ENCODE data around the gene BACH2. TPM values are rescaled to one million over a fixed set of nuclear protein-coding genes. Genes with fewer than 3 reads are reported as not detected.
"Not testable (repeated sequence)": the region's sequence is repeated elsewhere in the genome, so short reads cannot be mapped to it uniquely, and the experiment has no call there.

The BACH2 gene
- 1.7 and 3.7 TPM in 2 replicates for polyA plus RNA-seq (2014; cell fraction: cytosol; rRNA removed)
- polyA plus RNA-seq (2014; cell fraction: nucleus; rRNA removed), result 0.84 and 1.5 TPM in 2 replicates

- peak; percentile 84 for DNase-seq (ENCODE audit: low spot score)
Observed at GRCh38 chr6:90296341-90297114, at the start of gene BACH2. Gene BACH2 (minus strand): TSS chr6:90296843. CDS start chr6:90008844, 287,999 bp downstream.

- DNase-seq (ENCODE audit: low spot score), result no peak
Observed at GRCh38 chr6:90343576-90343975, 46.9 kb upstream of the BACH2 start.

- DNase-seq (ENCODE audit: low spot score), result no peak
Observed at GRCh38 chr6:90338409-90338808, 41.8 kb upstream of the BACH2 start.

GRCh38 chr6:90336388-90336947 is 39.8 kb upstream of the BACH2 start:
- DNase-seq (ENCODE audit: low spot score), result no peak

GRCh38 chr6:90333928-90334327 is 37.3 kb upstream of the BACH2 start:
- no peak for DNase-seq (ENCODE audit: low spot score)

GRCh38 chr6:90332978-90333543 is 36.4 kb upstream of the BACH2 start:
- DNase-seq (ENCODE audit: low spot score), result not testable (repeated sequence)

- peak; percentile 37 for DNase-seq (ENCODE audit: low spot score)
Observed at GRCh38 chr6:90329386-90330077, 32.9 kb upstream of the BACH2 start.

- DNase-seq (ENCODE audit: low spot score), result no peak
Observed at GRCh38 chr6:90328004-90328403, 31.4 kb upstream of the BACH2 start.

GRCh38 chr6:90326404-90327057 is 29.9 kb upstream of the BACH2 start:
- no peak for DNase-seq (ENCODE audit: low spot score)

GRCh38 chr6:90323706-90324105 is 27.1 kb upstream of the BACH2 start:
- no peak for DNase-seq (ENCODE audit: low spot score)

- DNase-seq (ENCODE audit: low spot score), result no peak
Observed at GRCh38 chr6:90322976-90323474, 26.4 kb upstream of the BACH2 start.

- no peak for DNase-seq (ENCODE audit: low spot score)
Observed at GRCh38 chr6:90319979-90320685, 23.5 kb upstream of the BACH2 start.

GRCh38 chr6:90319044-90319443 is 22.4 kb upstream of the BACH2 start:
- no peak for DNase-seq (ENCODE audit: low spot score)

- DNase-seq (ENCODE audit: low spot score), result no peak
Observed at GRCh38 chr6:90315986-90316385, 19.3 kb upstream of the BACH2 start.

- DNase-seq (ENCODE audit: low spot score), result no peak
Observed at GRCh38 chr6:90315354-90315950, 18.8 kb upstream of the BACH2 start.

GRCh38 chr6:90314514-90314913 is 17.9 kb upstream of the BACH2 start:
- DNase-seq (ENCODE audit: low spot score), result no peak

- no peak for DNase-seq (ENCODE audit: low spot score)
Observed at GRCh38 chr6:90311569-90311968, 14.9 kb upstream of the BACH2 start.

- DNase-seq (ENCODE audit: low spot score), result no peak
Observed at GRCh38 chr6:90305800-90306448, 9.3 kb upstream of the BACH2 start.

- no peak for DNase-seq (ENCODE audit: low spot score)
Observed at GRCh38 chr6:90304308-90304707, 7.7 kb upstream of the BACH2 start.

- DNase-seq (ENCODE audit: low spot score), result no peak
Observed at GRCh38 chr6:90303039-90303438, 6.4 kb upstream of the BACH2 start.

Data from SK-N-DZ (cell line).